ENCODE data around the gene AFF3. TPM values are rescaled to one million over a fixed set of nuclear protein-coding genes. Genes with fewer than 3 reads are reported as not detected.

The AFF3 gene
- total and polyA plus RNA-seq, 10 of the 15 experiments (the other 5 are each of a cell fraction or from before 2014, with no cell fraction given), result 0.26 to 5.5 (median 3.0) TPM

DNA sequence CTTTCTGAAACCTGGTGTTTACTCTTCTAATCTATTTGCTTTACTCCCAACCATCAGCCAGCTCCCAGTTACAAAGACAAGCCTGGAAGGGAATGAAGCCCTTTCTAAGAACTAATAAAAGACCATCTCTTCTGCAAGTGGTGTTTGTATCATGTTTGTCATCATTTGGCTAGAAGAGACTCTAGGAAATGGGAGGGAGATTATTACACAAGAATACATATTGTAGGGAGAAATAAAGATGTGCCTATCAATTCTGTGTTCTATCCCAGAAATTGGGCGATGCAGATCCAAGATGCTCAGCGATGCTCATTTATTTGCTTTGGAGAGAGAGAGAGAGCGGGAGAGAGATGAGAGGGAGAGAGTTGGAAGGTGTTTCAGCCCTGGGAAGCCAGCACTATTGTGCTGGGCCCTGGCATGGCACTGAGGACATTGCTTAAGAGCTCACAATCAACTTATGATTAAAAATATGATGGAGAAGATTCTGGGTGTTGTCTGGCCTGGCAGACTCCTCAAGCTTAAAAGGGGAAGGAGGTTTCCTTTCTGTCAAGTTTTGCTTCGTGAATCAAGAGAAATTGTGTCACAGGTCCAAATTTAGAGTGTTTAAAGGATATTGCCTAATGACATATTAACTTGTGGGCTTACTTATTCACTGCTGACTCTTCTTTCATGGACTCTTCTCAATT, 41.8 kb upstream of the AFF3 start (continued):
- no peak for TF ChIP-seq FOXM1 (IDR thresholded peaks at IDR 0.05; ENCODE audit: low read depth, low read length)
- TF ChIP-seq PAX8 (IDR thresholded peaks at IDR 0.05), result no peak
- TF ChIP-seq IKZF2 (IDR thresholded peaks at IDR 0.05), result no peak

DNA sequence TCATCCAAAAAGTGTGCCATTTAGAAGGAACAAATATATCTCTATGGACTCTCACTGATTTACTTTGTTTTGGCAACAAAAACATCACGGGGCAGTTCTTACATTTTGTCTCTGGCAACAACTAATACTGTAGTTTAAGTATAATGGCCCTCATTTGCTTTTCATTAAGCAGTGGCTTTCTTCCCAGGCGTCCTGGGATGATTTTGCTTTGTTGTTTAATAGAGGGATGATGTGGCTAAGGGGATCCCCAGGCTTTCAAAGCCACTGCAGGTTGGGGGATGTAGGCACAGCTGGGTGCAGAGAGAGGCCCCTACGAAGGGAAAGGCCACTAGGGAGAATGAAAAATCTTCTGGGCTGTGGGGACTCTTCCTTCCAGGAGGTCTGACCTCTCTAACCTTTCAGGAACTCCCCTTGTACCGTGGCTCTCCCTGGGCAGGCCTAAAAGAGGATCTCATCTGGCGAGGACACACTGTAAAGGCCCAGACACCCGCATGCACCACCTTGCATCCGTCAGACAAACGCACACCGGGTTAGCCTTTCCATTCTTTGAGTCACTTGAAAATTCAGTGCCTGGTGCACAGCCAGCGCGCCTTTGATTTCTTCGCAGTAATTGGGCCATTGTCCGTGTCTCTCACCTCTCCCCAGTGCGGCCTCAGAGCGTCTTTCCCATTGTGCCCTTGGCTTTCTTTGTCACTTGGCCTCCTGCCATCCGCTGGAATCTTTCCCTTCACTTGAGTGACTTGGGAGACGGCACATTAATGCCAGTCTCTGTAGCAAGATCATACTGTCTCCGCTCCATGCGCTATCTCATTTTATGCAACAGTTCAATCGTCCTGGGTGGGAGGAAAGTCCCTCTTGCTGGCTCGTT, 40.3 kb upstream of the AFF3 start:
- Histone ChIP-seq H3K27ac (ENCODE audit: control insufficient read depth, insufficient read depth) (no peak overlapping the region), H3K9me3 (replicated peaks; ENCODE audit: control insufficient read depth, insufficient read depth, low read length) (no peaks in the 10 kb centered on the region; the same call in 2 of the 3 replicates), H3K27me3 (replicated peaks in 1 of 2; ENCODE audit: control insufficient read depth in 2 of 2, insufficient read depth in 2 of 2, low read length in 1 of 2) (peaks cover 0 to 6% of the 10 kb centered on the region in 2 experiments; a peak in 3 of 4 replicates), H4K20me1 (ENCODE audit: control insufficient read depth, insufficient read depth) (no peaks in the 10 kb centered on the region), H3K4me1 (ENCODE audit: control insufficient read depth, insufficient read depth, low read length) (no peaks in the 10 kb centered on the region), H3K9ac (ENCODE audit: control insufficient read depth, insufficient read depth, low read length) (no peak overlapping the region), H3K4me3 (no peak overlapping the region), H3K4me2 (ENCODE audit: control insufficient read depth, insufficient read depth) (no peak overlapping the region), H3K79me2 (ENCODE audit: control insufficient read depth, insufficient read depth, low read length) (no peaks in the 10 kb centered on the region), H3K36me3 (ENCODE audit: control insufficient read depth in 2 of 2, insufficient read depth in 2 of 2, low read length in 1 of 2) (no peaks in the 10 kb centered on the region), H2AFZ (ENCODE audit: control insufficient read depth, low read depth, low read length) (0 out of 2 replicates have a peak overlapping the region, but pooled peaks have one; percentile 12)
- no peak for DNase-seq (ENCODE audit: low read depth, low spot score)
- 33% methylated on average over 21 of the region's 21 CpGs for WGBS (ENCODE audit: insufficient coverage, insufficient replicate concordance, low lambda C conversion rate, missing lambda C conversion rate)
- ChIA-PET CTCF (no interaction called here), POLR2A (no interaction called here), SMC1A (ENCODE audit: uncharacterized antibody, unreplicated experiment) (no interaction called here), RAD21 (ENCODE audit: unreplicated experiment) (no interaction called here)
- FAIRE-seq, result no peak
- ATAC-seq, result no peak
- BruUV-seq (replicated peaks), result no TSS peak
- in situ Hi-C loops (cut with MboI), result no loop called here
- intact Hi-C loops (cut with micrococcal nuclease; ENCODE audit: unreplicated experiment), result no loop called here
- TF ChIP-seq, protein P1, sequence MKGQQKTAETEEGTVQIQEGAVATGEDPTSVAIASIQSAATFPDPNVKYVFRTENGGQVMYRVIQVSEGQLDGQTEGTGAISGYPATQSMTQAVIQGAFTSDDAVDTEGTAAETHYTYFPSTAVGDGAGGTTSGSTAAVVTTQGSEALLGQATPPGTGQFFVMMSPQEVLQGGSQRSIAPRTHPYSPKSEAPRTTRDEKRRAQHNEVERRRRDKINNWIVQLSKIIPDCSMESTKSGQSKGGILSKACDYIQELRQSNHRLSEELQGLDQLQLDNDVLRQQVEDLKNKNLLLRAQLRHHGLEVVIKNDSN (IDR thresholded peaks at IDR 0.05; ENCODE audit: borderline replicate concordance, extremely low read length, insufficient read depth, low read depth, low read length), result no peak
- TF ChIP-seq RFX5 (IDR thresholded peaks at IDR 0.05; ENCODE audit: low read depth, low read length), result no peak
- no peak for TF ChIP-seq CHD4 (IDR thresholded peaks at IDR 0.05)
- TF ChIP-seq EP300 (IDR thresholded peaks at IDR 0.05; ENCODE audit: borderline replicate concordance in 1 of 2, control insufficient read depth in 1 of 2, low read depth in 2 of 2, low read length in 2 of 2), result no peak
- TF ChIP-seq, protein P2, sequence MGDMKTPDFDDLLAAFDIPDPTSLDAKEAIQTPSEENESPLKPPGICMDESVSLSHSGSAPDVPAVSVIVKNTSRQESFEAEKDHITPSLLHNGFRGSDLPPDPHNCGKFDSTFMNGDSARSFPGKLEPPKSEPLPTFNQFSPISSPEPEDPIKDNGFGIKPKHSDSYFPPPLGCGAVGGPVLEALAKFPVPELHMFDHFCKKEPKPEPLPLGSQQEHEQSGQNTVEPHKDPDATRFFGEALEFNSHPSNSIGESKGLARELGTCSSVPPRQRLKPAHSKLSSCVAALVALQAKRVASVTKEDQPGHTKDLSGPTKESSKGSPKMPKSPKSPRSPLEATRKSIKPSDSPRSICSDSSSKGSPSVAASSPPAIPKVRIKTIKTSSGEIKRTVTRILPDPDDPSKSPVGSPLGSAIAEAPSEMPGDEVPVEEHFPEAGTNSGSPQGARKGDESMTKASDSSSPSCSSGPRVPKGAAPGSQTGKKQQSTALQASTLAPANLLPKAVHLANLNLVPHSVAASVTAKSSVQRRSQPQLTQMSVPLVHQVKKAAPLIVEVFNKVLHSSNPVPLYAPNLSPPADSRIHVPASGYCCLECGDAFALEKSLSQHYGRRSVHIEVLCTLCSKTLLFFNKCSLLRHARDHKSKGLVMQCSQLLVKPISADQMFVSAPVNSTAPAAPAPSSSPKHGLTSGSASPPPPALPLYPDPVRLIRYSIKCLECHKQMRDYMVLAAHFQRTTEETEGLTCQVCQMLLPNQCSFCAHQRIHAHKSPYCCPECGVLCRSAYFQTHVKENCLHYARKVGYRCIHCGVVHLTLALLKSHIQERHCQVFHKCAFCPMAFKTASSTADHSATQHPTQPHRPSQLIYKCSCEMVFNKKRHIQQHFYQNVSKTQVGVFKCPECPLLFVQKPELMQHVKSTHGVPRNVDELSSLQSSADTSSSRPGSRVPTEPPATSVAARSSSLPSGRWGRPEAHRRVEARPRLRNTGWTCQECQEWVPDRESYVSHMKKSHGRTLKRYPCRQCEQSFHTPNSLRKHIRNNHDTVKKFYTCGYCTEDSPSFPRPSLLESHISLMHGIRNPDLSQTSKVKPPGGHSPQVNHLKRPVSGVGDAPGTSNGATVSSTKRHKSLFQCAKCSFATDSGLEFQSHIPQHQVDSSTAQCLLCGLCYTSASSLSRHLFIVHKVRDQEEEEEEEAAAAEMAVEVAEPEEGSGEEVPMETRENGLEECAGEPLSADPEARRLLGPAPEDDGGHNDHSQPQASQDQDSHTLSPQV (IDR thresholded peaks at IDR 0.05), result no peak
- TF ChIP-seq CBX5 (IDR thresholded peaks at IDR 0.05; ENCODE audit: low read depth), result no peak
- no peak for TF ChIP-seq SIN3A (IDR thresholded peaks at IDR 0.05; ENCODE audit: low read depth, low read length)
- TF ChIP-seq TCF12 (IDR thresholded peaks at IDR 0.05; ENCODE audit: low read depth, low read length), result no peak
- no peak for TF ChIP-seq RCOR1 (conservative IDR thresholded peaks at IDR 0.05; ENCODE audit: low read depth, low read length)
- no peak for TF ChIP-seq IKZF2 (IDR thresholded peaks at IDR 0.05)
- TF ChIP-seq HCFC1 (IDR thresholded peaks at IDR 0.05; ENCODE audit: low read length), result no peak

Measured in GM12878 (cell line).